Measurements from ENCODE around the gene MYO7A. TPM values are rescaled to one million over a fixed set of nuclear protein-coding genes. Genes with fewer than 3 reads are reported as not detected.

The MYO7A gene
- total and polyA plus RNA-seq, 2 experiments from 2014 or later, result not detected

GRCh38 chr11:77213029-77213579, 85.1 kb downstream of the MYO7A start:
- Histone ChIP-seq H3K79me2 (ENCODE audit: insufficient read depth) (no peaks in the 10 kb centered on the region), H3K4me3 (no peak overlapping the region), H3K27ac (no peak overlapping the region), H3K9me3 (ENCODE audit: low read depth) (no peaks in the 10 kb centered on the region), H3K9me2 (ENCODE audit: insufficient read depth) (no peaks in the 10 kb centered on the region), H2AFZ (no peak overlapping the region), H3F3A (ENCODE audit: insufficient read depth) (no peaks in the 10 kb centered on the region), H3K4me1 (ENCODE audit: insufficient read depth) (no peaks in the 10 kb centered on the region), H3K36me3 (ENCODE audit: low read depth) (no peaks in the 10 kb centered on the region), H3K27me3 (replicated peaks; ENCODE audit: insufficient read depth) (peaks cover 8% of the 10 kb centered on the region; the same call in 1 of the 2 replicates), H3K4me2 (ENCODE audit: unreplicated experiment) (no peak overlapping the region), H3K9ac (no peak overlapping the region), H4K20me1 (ENCODE audit: insufficient read depth) (no peaks in the 10 kb centered on the region)
- no peak for TF ChIP-seq EZH2 (IDR thresholded peaks at IDR 0.05; ENCODE audit: insufficient read depth, poor library complexity, severe bottlenecking)
- TF ChIP-seq EZH2phosphoT487 (IDR thresholded peaks at IDR 0.05; ENCODE audit: insufficient read depth, low read depth), result no peak
- no peak for DNase-seq
- in situ Hi-C loops (cut with MboI), result no loop called here
- 58 to 59% methylated on average over 13 of the region's 13 CpGs for WGBS, 2 experiments (ENCODE audit: low coverage in 1 of 2, low lambda C conversion rate in 2 of 2, missing lambda C conversion rate in 2 of 2)

GRCh38 chr11:77213589-77214428, 85.8 kb downstream of the MYO7A start:
- DNase-seq, result no peak
- no peak overlapping the region for H3K4me2 ChIP-seq (ENCODE audit: unreplicated experiment)
- no peak overlapping the region for H3K9ac ChIP-seq
- H3K4me3 ChIP-seq, result no peak overlapping the region
- no peaks in the 10 kb centered on the region for H4K20me1 ChIP-seq (ENCODE audit: insufficient read depth)
- in situ Hi-C loops (cut with MboI), result no loop called here
- no peak overlapping the region for H2AFZ ChIP-seq
- no peak overlapping the region for H3K27ac ChIP-seq
- H3F3A ChIP-seq (ENCODE audit: insufficient read depth), result no peaks in the 10 kb centered on the region
- WGBS, 2 experiments (ENCODE audit: low coverage in 1 of 2, low lambda C conversion rate in 2 of 2, missing lambda C conversion rate in 2 of 2), result 72 to 73% methylated on average over 17 to 18 of the region's 18 CpGs
- no peaks in the 10 kb centered on the region for H3K9me2 ChIP-seq (ENCODE audit: insufficient read depth)
- H3K79me2 ChIP-seq (ENCODE audit: insufficient read depth), result no peaks in the 10 kb centered on the region
- no peaks in the 10 kb centered on the region for H3K9me3 ChIP-seq (ENCODE audit: low read depth)
- TF ChIP-seq EZH2 (IDR thresholded peaks at IDR 0.05; ENCODE audit: insufficient read depth, poor library complexity, severe bottlenecking) (no peak), EZH2phosphoT487 (IDR thresholded peaks at IDR 0.05; ENCODE audit: insufficient read depth, low read depth) (no peak)
- no peaks in the 10 kb centered on the region for H3K36me3 ChIP-seq (ENCODE audit: low read depth)
- no peaks in the 10 kb centered on the region for H3K4me1 ChIP-seq (ENCODE audit: insufficient read depth)
- H3K27me3 ChIP-seq (replicated peaks; ENCODE audit: insufficient read depth), result peaks cover 8% of the 10 kb centered on the region; the same call in 1 of the 2 replicates

- in situ Hi-C loops (cut with MboI), result no loop called here
- Histone ChIP-seq H3K9me2 (ENCODE audit: insufficient read depth) (no peaks in the 10 kb centered on the region), H2AFZ (no peak overlapping the region), H3K79me2 (ENCODE audit: insufficient read depth) (no peaks in the 10 kb centered on the region), H4K20me1 (ENCODE audit: insufficient read depth) (no peaks in the 10 kb centered on the region), H3K27me3 (replicated peaks; ENCODE audit: insufficient read depth) (peaks cover 8% of the 10 kb centered on the region; the same call in 1 of the 2 replicates), H3K4me2 (ENCODE audit: unreplicated experiment) (no peak overlapping the region), H3F3A (ENCODE audit: insufficient read depth) (no peaks in the 10 kb centered on the region), H3K9me3 (ENCODE audit: low read depth) (no peaks in the 10 kb centered on the region), H3K9ac (no peak overlapping the region), H3K4me3 (no peak overlapping the region), H3K4me1 (ENCODE audit: insufficient read depth) (no peaks in the 10 kb centered on the region), H3K36me3 (ENCODE audit: low read depth) (no peaks in the 10 kb centered on the region), H3K27ac (no peak overlapping the region)
- no peak for DNase-seq
- no peak for TF ChIP-seq EZH2 (IDR thresholded peaks at IDR 0.05; ENCODE audit: insufficient read depth, poor library complexity, severe bottlenecking)
- no peak for TF ChIP-seq EZH2phosphoT487 (IDR thresholded peaks at IDR 0.05; ENCODE audit: insufficient read depth, low read depth)
- 64 to 68% methylated on average over 9 of the region's 9 CpGs for WGBS, 2 experiments (ENCODE audit: low coverage in 1 of 2, low lambda C conversion rate in 2 of 2, missing lambda C conversion rate in 2 of 2)
Measured at GRCh38 chr11:77214557-77214956, 86.5 kb downstream of the MYO7A start.

GRCh38 chr11:77215106-77215505, 87.1 kb downstream of the MYO7A start:
- no peak overlapping the region for H2AFZ ChIP-seq
- in situ Hi-C loops (cut with MboI), result no loop called here
- no peaks in the 10 kb centered on the region for H3K4me1 ChIP-seq (ENCODE audit: insufficient read depth)
- no peak overlapping the region for H3K27ac ChIP-seq
- no peaks in the 10 kb centered on the region for H3K9me3 ChIP-seq (ENCODE audit: low read depth)
- H3K79me2 ChIP-seq (ENCODE audit: insufficient read depth), result no peaks in the 10 kb centered on the region
- H3F3A ChIP-seq (ENCODE audit: insufficient read depth), result no peaks in the 10 kb centered on the region
- no peak for DNase-seq
- no peak for TF ChIP-seq EZH2phosphoT487 (IDR thresholded peaks at IDR 0.05; ENCODE audit: insufficient read depth, low read depth)
- TF ChIP-seq EZH2 (IDR thresholded peaks at IDR 0.05; ENCODE audit: insufficient read depth, poor library complexity, severe bottlenecking), result no peak
- H3K4me3 ChIP-seq, result no peak overlapping the region
- peaks cover 8% of the 10 kb centered on the region; the same call in 1 of the 2 replicates for H3K27me3 ChIP-seq (replicated peaks; ENCODE audit: insufficient read depth)
- H3K4me2 ChIP-seq (ENCODE audit: unreplicated experiment), result no peak overlapping the region
- no peaks in the 10 kb centered on the region for H3K36me3 ChIP-seq (ENCODE audit: low read depth)
- H3K9ac ChIP-seq, result no peak overlapping the region
- no peaks in the 10 kb centered on the region for H3K9me2 ChIP-seq (ENCODE audit: insufficient read depth)
- WGBS, 2 experiments (ENCODE audit: low coverage in 1 of 2, low lambda C conversion rate in 2 of 2, missing lambda C conversion rate in 2 of 2), result 32 to 44% methylated on average over 3 of the region's 3 CpGs
- H4K20me1 ChIP-seq (ENCODE audit: insufficient read depth), result no peaks in the 10 kb centered on the region
